OCI-LY1 (cell line): ENCODE results near the gene ZSCAN21.

Source experiments
- H2AFZ ChIP-seq: fragments of 200-600 bp; sonication (generic), shearing (Covaris generic); 2 replicates; pipeline ENCODE4 v1.6.0; 2014; ENCODE audit warnings: antibody characterized with exemption, mild to moderate bottlenecking, low read length
- H3F3A ChIP-seq: fragments of 200-600 bp; sonication (generic), shearing (Covaris generic); 2 replicates; pipeline ENCODE4 v1.6.0; 2014; ENCODE audit warnings: mild to moderate bottlenecking, antibody characterized with exemption, low read length, moderate library complexity; ENCODE audit not compliant: insufficient read depth
- H3K27ac ChIP-seq: fragments of 200-600 bp; sonication (generic); 2 replicates; pipeline ENCODE4 v1.5.1; 2014; ENCODE audit warnings: low read length, mixed run types, mild to moderate bottlenecking, low read depth; ENCODE audit not compliant: poor library complexity, severe bottlenecking
- H3K27me3 ChIP-seq: fragments of 200-600 bp; sonication (generic); 2 replicates; pipeline ENCODE4 v1.6.0; 2014; ENCODE audit warnings: antibody characterized with exemption, mild to moderate bottlenecking, low read length, moderate library complexity; ENCODE audit not compliant: insufficient read depth
- H3K36me3 ChIP-seq: fragments of 200-600 bp; sonication (generic); 2 replicates; pipeline ENCODE4 v1.6.1; 2014; ENCODE audit warnings: mild to moderate bottlenecking, antibody characterized with exemption, low read length, moderate library complexity, mixed read lengths; ENCODE audit not compliant: insufficient read depth
- H3K4me1 ChIP-seq: fragments of 200-600 bp; sonication (generic); 2 replicates; pipeline ENCODE4 v1.5.1; 2014; ENCODE audit warnings: mild to moderate bottlenecking, low read length, moderate library complexity; ENCODE audit not compliant: insufficient read depth, severe bottlenecking
- H3K4me2 ChIP-seq: fragments of 200-600 bp; sonication (generic), shearing (Covaris generic); 2 replicates; pipeline ENCODE4 v1.6.1; 2014; ENCODE audit warnings: low read length
- H3K4me3 ChIP-seq: fragments of 200-600 bp; sonication (generic); 2 replicates; pipeline ENCODE4 v1.5.1; 2014; ENCODE audit warnings: low read length, low read depth, mild to moderate bottlenecking, mixed read lengths; ENCODE audit not compliant: poor library complexity, severe bottlenecking
- H3K79me2 ChIP-seq: fragments of 200-600 bp; shearing (Covaris generic); 2 replicates; pipeline ENCODE4 v1.6.1; 2016; ENCODE audit warnings: mixed run types, low read length, mixed read lengths; ENCODE audit not compliant: insufficient read depth
- H3K9ac ChIP-seq: fragments of 200-600 bp; sonication (generic), shearing (Covaris generic); 2 replicates; pipeline ENCODE4 v1.6.1; 2014; ENCODE audit warnings: mild to moderate bottlenecking, low read length, mixed read lengths
- H3K9me2 ChIP-seq: fragments of 200-600 bp; sonication (generic), shearing (Covaris generic); 2 replicates; pipeline ENCODE4 v1.6.1; 2014; ENCODE audit warnings: low read depth, mild to moderate bottlenecking, low read length, mixed read lengths
- H3K9me3 ChIP-seq: fragments of 200-600 bp; shearing (Covaris generic); 2 replicates; pipeline ENCODE4 v1.6.1; 2014; ENCODE audit warnings: low read length, mixed read lengths
- H4K20me1 ChIP-seq: fragments of 200-600 bp; sonication (generic), shearing (Covaris generic); 2 replicates; pipeline ENCODE4 v1.6.0; 2016; ENCODE audit warnings: mild to moderate bottlenecking, low read length; ENCODE audit not compliant: insufficient read depth
- EZH2 ChIP-seq: fragments of 200-600 bp; sonication (generic), shearing (Covaris generic); IDR thresholded peaks from 2 replicates; pipeline ENCODE4 v1.8.0; 2017; ENCODE audit warnings: borderline replicate concordance, mixed run types, mild to moderate bottlenecking, antibody characterized with exemption, low read length, moderate library complexity, mixed read lengths
- TF ChIP-seq, protein P1 (sequence below): fragments of 200-600 bp; sonication (generic), shearing (Covaris generic); IDR thresholded peaks from 2 replicates; pipeline ENCODE4 v1.5.1; 2017; ENCODE audit warnings: mild to moderate bottlenecking, antibody characterized with exemption, low read length, moderate library complexity, mixed read lengths

The ZSCAN21 gene

DNA sequence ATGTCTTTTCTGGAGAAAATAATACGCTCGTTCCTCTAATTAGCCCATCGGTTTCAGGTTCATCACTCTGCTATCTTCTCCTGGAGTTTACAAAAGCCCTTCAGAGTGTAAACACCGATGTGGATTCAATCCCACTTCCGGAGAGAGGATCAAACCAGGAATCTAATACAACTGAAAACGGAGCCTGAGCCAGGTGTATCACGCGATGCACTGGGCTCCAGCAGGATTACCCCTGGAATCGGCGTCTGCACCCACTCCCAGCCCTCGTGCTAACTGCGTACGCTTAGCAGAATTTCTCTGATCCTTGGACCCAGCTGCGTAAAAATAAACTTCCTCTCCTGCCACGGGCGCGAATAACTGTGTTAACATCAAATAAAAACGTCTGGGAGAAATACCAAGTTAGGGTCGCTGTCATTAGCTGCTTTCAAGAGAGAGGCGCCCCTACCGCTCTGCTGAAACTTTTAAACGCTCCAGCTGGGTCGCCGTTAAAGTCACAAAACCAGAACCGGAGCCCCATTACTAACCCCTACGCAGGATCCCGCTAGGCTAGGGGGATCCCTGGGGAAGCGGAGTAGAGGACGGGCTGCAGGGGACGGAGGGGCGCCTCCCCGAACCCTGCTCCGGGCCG is 31.4 kb downstream of the ZSCAN21 start:
- Histone ChIP-seq H4K20me1 (no peaks in the 10 kb centered on the region), H3K9me2 (no peaks in the 10 kb centered on the region), H3K79me2 (peaks cover 6% of the 10 kb centered on the region), H3K9ac (peak overlapping the region; percentile 70), H3F3A (peaks cover 10% of the 10 kb centered on the region; the same call in 1 of the 2 replicates), H2AFZ (no peak overlapping the region), H3K27me3 (no peaks in the 10 kb centered on the region), H3K27ac (peak overlapping the region; percentile 4), H3K9me3 (no peaks in the 10 kb centered on the region), H3K4me2 (peak overlapping the region; percentile 76), H3K4me3 (peak overlapping the region; percentile 75), H3K4me1 (peaks cover 20% of the 10 kb centered on the region), H3K36me3 (peaks cover 31% of the 10 kb centered on the region)
- TF ChIP-seq, protein P1, sequence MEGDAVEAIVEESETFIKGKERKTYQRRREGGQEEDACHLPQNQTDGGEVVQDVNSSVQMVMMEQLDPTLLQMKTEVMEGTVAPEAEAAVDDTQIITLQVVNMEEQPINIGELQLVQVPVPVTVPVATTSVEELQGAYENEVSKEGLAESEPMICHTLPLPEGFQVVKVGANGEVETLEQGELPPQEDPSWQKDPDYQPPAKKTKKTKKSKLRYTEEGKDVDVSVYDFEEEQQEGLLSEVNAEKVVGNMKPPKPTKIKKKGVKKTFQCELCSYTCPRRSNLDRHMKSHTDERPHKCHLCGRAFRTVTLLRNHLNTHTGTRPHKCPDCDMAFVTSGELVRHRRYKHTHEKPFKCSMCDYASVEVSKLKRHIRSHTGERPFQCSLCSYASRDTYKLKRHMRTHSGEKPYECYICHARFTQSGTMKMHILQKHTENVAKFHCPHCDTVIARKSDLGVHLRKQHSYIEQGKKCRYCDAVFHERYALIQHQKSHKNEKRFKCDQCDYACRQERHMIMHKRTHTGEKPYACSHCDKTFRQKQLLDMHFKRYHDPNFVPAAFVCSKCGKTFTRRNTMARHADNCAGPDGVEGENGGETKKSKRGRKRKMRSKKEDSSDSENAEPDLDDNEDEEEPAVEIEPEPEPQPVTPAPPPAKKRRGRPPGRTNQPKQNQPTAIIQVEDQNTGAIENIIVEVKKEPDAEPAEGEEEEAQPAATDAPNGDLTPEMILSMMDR: no peak
- no peak for TF ChIP-seq EZH2

DNA sequence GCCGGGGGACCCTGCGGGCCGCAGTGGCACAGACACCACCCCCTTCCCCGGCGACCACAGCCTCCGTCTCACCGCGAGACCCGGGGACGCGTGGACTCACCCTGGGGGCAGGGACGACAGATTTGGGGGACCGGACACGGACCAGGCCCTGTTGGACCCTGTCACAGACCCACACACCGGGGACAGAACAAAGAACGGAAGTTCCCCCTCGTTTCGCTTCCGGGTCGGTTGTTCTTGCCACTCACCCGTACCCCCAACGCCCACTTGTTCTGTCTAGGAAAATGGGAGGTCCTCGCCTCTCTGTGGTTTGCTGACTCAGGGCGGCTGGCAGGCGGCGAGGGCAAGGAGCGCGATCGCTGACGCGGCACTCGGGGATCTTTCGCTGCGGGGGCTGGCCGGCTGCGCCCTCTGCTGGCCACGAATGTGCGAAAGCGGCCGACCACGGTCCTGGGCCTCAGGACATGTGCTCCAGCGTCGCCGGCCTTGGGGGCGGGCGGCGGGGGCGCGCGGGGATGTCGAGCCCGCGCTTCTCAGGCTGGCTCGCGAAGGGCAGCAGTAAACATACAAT is 32.0 kb downstream of the ZSCAN21 start, which contains the start of gene ZNF3:
ZNF3 (minus strand) TSS at position 189 of the 568 bp plus-strand sequence. CDS start 4,366 bp downstream, outside the sequence.
- Histone ChIP-seq H3K9ac (peak within 1 kb of the TSS; percentile 70), H3K9me2 (no peaks in the 10 kb centered on the region), H3K27ac (peak within 1 kb of the TSS; percentile 66)

DNA sequence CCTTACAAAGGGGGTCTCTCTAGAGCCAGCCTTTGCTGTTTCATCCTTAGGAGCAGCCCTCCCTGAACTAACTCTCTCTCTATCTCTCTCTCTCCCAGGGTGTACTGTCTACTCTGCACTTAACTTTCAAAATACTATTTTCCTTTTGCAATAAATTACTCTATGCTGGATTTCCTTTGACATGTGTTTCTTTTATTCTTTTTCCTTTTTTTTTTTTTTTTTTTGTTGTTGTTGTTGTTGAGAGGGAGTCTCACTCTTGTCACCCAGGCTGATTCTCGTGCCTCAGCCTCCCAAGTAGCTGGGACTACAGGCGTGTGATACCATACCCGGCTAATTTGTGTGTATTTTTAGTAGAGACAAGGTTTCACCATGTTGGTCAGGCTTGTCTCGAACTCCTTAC is 33.4 kb downstream of the ZSCAN21 start:
- Histone ChIP-seq H3K4me1 (peaks cover 21% of the 10 kb centered on the region), H3K9me2 (no peaks in the 10 kb centered on the region), H3K27ac (peak overlapping the region; percentile 36), H3K79me2 (peaks cover 6% of the 10 kb centered on the region), H3K36me3 (peaks cover 18% of the 10 kb centered on the region; the same call in 1 of the 2 replicates), H3K4me3 (peak overlapping the region; percentile 75), H3K4me2 (peak overlapping the region; percentile 76; the same call in 1 of the 2 replicates), H3K9me3 (no peaks in the 10 kb centered on the region), H3F3A (peaks cover 10% of the 10 kb centered on the region; the same call in 1 of the 2 replicates), H3K9ac (no peak overlapping the region), H3K27me3 (no peaks in the 10 kb centered on the region), H2AFZ (no peak overlapping the region), H4K20me1 (no peaks in the 10 kb centered on the region)
- TF ChIP-seq EZH2: no peak
- TF ChIP-seq, protein P1: no peak

More for the DNA sequence above, 32.0 kb downstream of the ZSCAN21 start, which contains the start of gene ZNF3:
- Histone ChIP-seq H3K4me3 (peak within 1 kb of the TSS; percentile 75), H3K4me1 (peaks cover 20% of the 10 kb centered on the region), H2AFZ (no peak within 1 kb of the TSS), H3K36me3 (peaks cover 25% of the 10 kb centered on the region), H3F3A (peaks cover 10% of the 10 kb centered on the region; the same call in 1 of the 2 replicates), H3K27me3 (no peaks in the 10 kb centered on the region), H3K4me2 (peak within 1 kb of the TSS; percentile 76), H3K79me2 (peaks cover 6% of the 10 kb centered on the region), H3K9me3 (no peaks in the 10 kb centered on the region), H4K20me1 (no peaks in the 10 kb centered on the region)
- TF ChIP-seq, protein P1: peak; percentile 99
- no peak for TF ChIP-seq EZH2
